DMS79 (cell line): ENCODE results near the gene B4GALNT2.

Source experiments
- DNase-seq: peaks from one replicate; lab custom pipeline; 2025; lab: John Stamatoyannopoulos, UW

Gene B4GALNT2

GRCh38 chr17:49213399-49213798 lies 80.8 kb downstream of the B4GALNT2 start:
- no peak for DNase-seq

- no peak for DNase-seq
These were observed 81.3 kb downstream of the B4GALNT2 start for GRCh38 chr17:49213847-49214246.

GRCh38 chr17:49214676-49215360 lies 82.2 kb downstream of the B4GALNT2 start:
- DNase-seq, result no peak

- DNase-seq, result no peak
These were observed 83.9 kb downstream of the B4GALNT2 start for GRCh38 chr17:49216482-49216881.

GRCh38 chr17:49216953-49217650 lies 84.5 kb downstream of the B4GALNT2 start:
- no peak for DNase-seq

- no peak for DNase-seq
These were observed 85.3 kb downstream of the B4GALNT2 start for GRCh38 chr17:49217651-49218413.

GRCh38 chr17:49218941-49219913 lies 86.7 kb downstream of the B4GALNT2 start:
- no peak for DNase-seq

- DNase-seq, result no peak
These were observed 87.4 kb downstream of the B4GALNT2 start for GRCh38 chr17:49219987-49220386.

- DNase-seq, result no peak
These were observed 90.6 kb downstream of the B4GALNT2 start for GRCh38 chr17:49223168-49223516.

- DNase-seq, result no peak
These were observed 91.1 kb downstream of the B4GALNT2 start for GRCh38 chr17:49223517-49224197.

- peak; percentile 27 for DNase-seq
These were observed 91.8 kb downstream of the B4GALNT2 start for GRCh38 chr17:49224198-49224996.

GRCh38 chr17:49224997-49225337 lies 92.4 kb downstream of the B4GALNT2 start:
- no peak for DNase-seq

- no peak for DNase-seq
These were observed 93.1 kb downstream of the B4GALNT2 start for GRCh38 chr17:49225554-49226236.
